ENCODE data around the gene SUN1.

DNA sequence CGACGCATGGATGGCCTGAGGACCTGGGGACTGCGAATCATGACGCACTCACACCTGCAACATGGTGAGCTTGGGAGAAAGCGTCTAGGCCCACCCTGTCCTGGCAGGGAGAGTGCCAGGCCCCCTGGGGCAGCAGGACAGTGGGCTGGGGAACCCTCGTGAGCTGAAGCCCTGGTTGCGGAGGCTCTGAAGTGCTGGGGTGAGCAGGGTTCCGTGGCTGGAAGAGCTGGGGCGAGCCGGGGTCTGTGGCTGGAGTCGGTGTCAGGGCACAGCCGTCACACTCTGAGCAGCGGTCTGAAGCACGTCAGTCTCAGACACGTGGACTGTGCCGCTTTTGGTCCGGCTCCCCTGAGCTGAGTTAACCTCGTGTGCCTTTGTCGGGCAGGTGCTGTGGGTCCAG lies 4.7 kb downstream of the SUN1 start:
- TF ChIP-seq, protein P1, sequence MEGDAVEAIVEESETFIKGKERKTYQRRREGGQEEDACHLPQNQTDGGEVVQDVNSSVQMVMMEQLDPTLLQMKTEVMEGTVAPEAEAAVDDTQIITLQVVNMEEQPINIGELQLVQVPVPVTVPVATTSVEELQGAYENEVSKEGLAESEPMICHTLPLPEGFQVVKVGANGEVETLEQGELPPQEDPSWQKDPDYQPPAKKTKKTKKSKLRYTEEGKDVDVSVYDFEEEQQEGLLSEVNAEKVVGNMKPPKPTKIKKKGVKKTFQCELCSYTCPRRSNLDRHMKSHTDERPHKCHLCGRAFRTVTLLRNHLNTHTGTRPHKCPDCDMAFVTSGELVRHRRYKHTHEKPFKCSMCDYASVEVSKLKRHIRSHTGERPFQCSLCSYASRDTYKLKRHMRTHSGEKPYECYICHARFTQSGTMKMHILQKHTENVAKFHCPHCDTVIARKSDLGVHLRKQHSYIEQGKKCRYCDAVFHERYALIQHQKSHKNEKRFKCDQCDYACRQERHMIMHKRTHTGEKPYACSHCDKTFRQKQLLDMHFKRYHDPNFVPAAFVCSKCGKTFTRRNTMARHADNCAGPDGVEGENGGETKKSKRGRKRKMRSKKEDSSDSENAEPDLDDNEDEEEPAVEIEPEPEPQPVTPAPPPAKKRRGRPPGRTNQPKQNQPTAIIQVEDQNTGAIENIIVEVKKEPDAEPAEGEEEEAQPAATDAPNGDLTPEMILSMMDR (IDR thresholded peaks at IDR 0.05; ENCODE audit: control extremely low read depth in 1 of 3, insufficient read depth in 1 of 3, low read depth in 1 of 3, low read length in 3 of 3) = no peak
- TF ChIP-seq TAF1 (IDR thresholded peaks at IDR 0.05; ENCODE audit: low read depth, low read length) (no peak), CEBPB (IDR thresholded peaks at IDR 0.05; ENCODE audit: low read depth, low read length) (no peak), MAFK (IDR thresholded peaks at IDR 0.05; ENCODE audit: low read depth, low read length) (no peak), TAF7 (optimal IDR thresholded peaks at IDR 0.05; ENCODE audit: borderline replicate concordance, low read depth, low read length) (no peak), POLR2AphosphoS5 (IDR thresholded peaks at IDR 0.05; ENCODE audit: low read depth, low read length) (no peak)
- TF ChIP-seq, protein P2, sequence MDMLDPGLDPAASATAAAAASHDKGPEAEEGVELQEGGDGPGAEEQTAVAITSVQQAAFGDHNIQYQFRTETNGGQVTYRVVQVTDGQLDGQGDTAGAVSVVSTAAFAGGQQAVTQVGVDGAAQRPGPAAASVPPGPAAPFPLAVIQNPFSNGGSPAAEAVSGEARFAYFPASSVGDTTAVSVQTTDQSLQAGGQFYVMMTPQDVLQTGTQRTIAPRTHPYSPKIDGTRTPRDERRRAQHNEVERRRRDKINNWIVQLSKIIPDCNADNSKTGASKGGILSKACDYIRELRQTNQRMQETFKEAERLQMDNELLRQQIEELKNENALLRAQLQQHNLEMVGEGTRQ (IDR thresholded peaks at IDR 0.05; ENCODE audit: low read length) = no peak
